Hepatocyte (in vitro differentiated cells): ENCODE measurements around the gene CP. TPM values are rescaled to one million over a fixed set of nuclear protein-coding genes. Genes with fewer than 3 reads are reported as not detected.

ENCODE experiments used
- DNase-seq: peaks from one replicate; pipeline ENCODE4 v3.0.0-alpha.2; 2016; ENCODE audit warnings: low spot score
- H2AFZ ChIP-seq: fragments of 200-600 bp; sonication (generic); 2 replicates; pipeline ENCODE4 v1.6.0; 2016; ENCODE audit warnings: antibody characterized with exemption, mild to moderate bottlenecking
- H3K27ac ChIP-seq: fragments of 200-600 bp; sonication (generic); 2 replicates; pipeline ENCODE4 v1.5.1; 2016; ENCODE audit warnings: mild to moderate bottlenecking
- H3K27me3 ChIP-seq: fragments of 200-600 bp; sonication (generic); 2 replicates; pipeline ENCODE4 v1.6.1; 2016
- H3K36me3 ChIP-seq: fragments of 200-600 bp; sonication (generic); replicated peaks from 2 replicates; pipeline ENCODE4 v1.5.1; 2016; ENCODE audit warnings: low read depth; ENCODE audit not compliant: insufficient read depth
- H3K4me1 ChIP-seq: fragments of 200-600 bp; sonication (generic); 2 replicates; pipeline ENCODE4 v1.5.1; 2016; ENCODE audit warnings: mild to moderate bottlenecking, moderate library complexity; ENCODE audit not compliant: insufficient read depth
- H3K4me2 ChIP-seq: fragments of 200-600 bp; sonication (generic); 2 replicates; pipeline ENCODE4 v1.6.0; 2016
- H3K4me3 ChIP-seq: fragments of 200-600 bp; sonication (generic); 2 replicates; pipeline ENCODE4 v1.5.1; 2016; ENCODE audit warnings: mild to moderate bottlenecking
- H3K79me2 ChIP-seq: fragments of 200-600 bp; sonication (generic); 2 replicates; pipeline ENCODE4 v1.6.0; 2017; ENCODE audit warnings: mild to moderate bottlenecking
- H3K9me2 ChIP-seq: fragments of 200-600 bp; sonication (generic); replicated peaks from 2 replicates; pipeline ENCODE4 v1.6.0; 2017; ENCODE audit warnings: mild to moderate bottlenecking; ENCODE audit not compliant: insufficient read depth
- H3K9me3 ChIP-seq: fragments of 200-600 bp; sonication (generic); 2 replicates; pipeline ENCODE4 v1.5.1; 2016; ENCODE audit warnings: low read depth, mild to moderate bottlenecking
- H4K20me1 ChIP-seq: fragments of 200-600 bp; sonication (generic); 2 replicates; pipeline ENCODE4 v1.6.0; 2016; ENCODE audit warnings: mild to moderate bottlenecking; ENCODE audit not compliant: insufficient read depth, poor library complexity, severe bottlenecking
- CTCF ChIP-seq: fragments of 200-600 bp; sonication (generic); IDR thresholded peaks from 2 replicates; pipeline ENCODE4 v1.5.1; 2016; ENCODE audit warnings: antibody characterized with exemption, mild to moderate bottlenecking; ENCODE audit not compliant: poor library complexity
- EZH2 ChIP-seq: fragments of 200-600 bp; sonication (generic); IDR thresholded peaks from 2 replicates; pipeline ENCODE4 v1.6.1; 2016; ENCODE audit warnings: antibody characterized with exemption, mild to moderate bottlenecking, borderline replicate concordance
- EZH2phosphoT487 ChIP-seq: fragments of 200-600 bp; sonication (generic); IDR thresholded peaks from one replicate; pipeline ENCODE4 v1.6.1; 2018; ENCODE audit warnings: antibody characterized with exemption, mild to moderate bottlenecking, low read depth, moderate library complexity; ENCODE audit not compliant: unreplicated experiment, severe bottlenecking
- WGBS: methylation state at CpG from one replicate; pipeline ENCODE4 v1.1.6; 2016; ENCODE audit warnings: low lambda C conversion rate; ENCODE audit errors: missing lambda C conversion rate; 5-methylcytosine and 5-hydroxymethylcytosine counted together
- polyA plus RNA-seq: library from polyadenylated mRNA; unstranded; fragments of >200 nt; fragmentation: Nextera tagmentation; extraction: Ambion mirVana; gene quantifications from 2 replicates; pipeline ENCODE4 v1.2.1, GENCODE V29; 2016
- total RNA-seq: library from RNA; depleted of rRNA; stranded (reverse); fragments of >200 nt; gene quantifications from 2 replicates; pipeline ENCODE4 v1.2.3, GENCODE V29; 2014

Gene CP
- total and polyA plus RNA-seq, 2 experiments from 2014 or later = 6.5 to 26.4 TPM

- H3K4me2 ChIP-seq = peak overlapping the region; percentile 49
- no peak overlapping the region for H2AFZ ChIP-seq
- peak overlapping the region; percentile 36 for H3K27ac ChIP-seq
- H3K27me3 ChIP-seq = no peaks in the 10 kb centered on the region
- H3K4me1 ChIP-seq = peaks cover 15% of the 10 kb centered on the region
- 43% methylated on average over 1 of the region's 1 CpG for WGBS
- no peaks in the 10 kb centered on the region for H3K79me2 ChIP-seq
- H3K9me3 ChIP-seq = no peaks in the 10 kb centered on the region
- no peak overlapping the region for H3K4me3 ChIP-seq
- H3K36me3 ChIP-seq = no peaks in the 10 kb centered on the region
- no peak for TF ChIP-seq EZH2phosphoT487
- TF ChIP-seq CTCF = no peak
- TF ChIP-seq EZH2 = no peak
- peak; percentile 40 for DNase-seq
- no peaks in the 10 kb centered on the region for H3K9me2 ChIP-seq
- H4K20me1 ChIP-seq = no peaks in the 10 kb centered on the region
These were observed 6.9 kb downstream of the CP start for GRCh38 chr3:149214702-149215101.

GRCh38 chr3:149212386-149212785 lies 9.2 kb downstream of the CP start:
- Histone ChIP-seq H3K4me3 (no peak overlapping the region), H4K20me1 (no peaks in the 10 kb centered on the region), H3K9me3 (no peaks in the 10 kb centered on the region), H2AFZ (no peak overlapping the region), H3K27me3 (no peaks in the 10 kb centered on the region), H3K27ac (no peak overlapping the region), H3K4me2 (no peak overlapping the region), H3K9me2 (no peaks in the 10 kb centered on the region), H3K4me1 (peaks cover 15% of the 10 kb centered on the region), H3K36me3 (no peaks in the 10 kb centered on the region), H3K79me2 (no peaks in the 10 kb centered on the region)
- DNase-seq = no peak
- TF ChIP-seq CTCF (no peak), EZH2phosphoT487 (no peak), EZH2 (no peak)
- 57% methylated on average over 1 of the region's 1 CpG for WGBS

- Histone ChIP-seq H3K9me2 (no peaks in the 10 kb centered on the region), H4K20me1 (no peaks in the 10 kb centered on the region), H3K4me1 (no peaks in the 10 kb centered on the region), H3K36me3 (no peaks in the 10 kb centered on the region), H3K27ac (no peak overlapping the region), H3K9me3 (no peaks in the 10 kb centered on the region), H3K4me3 (no peak overlapping the region), H2AFZ (no peak overlapping the region), H3K79me2 (no peaks in the 10 kb centered on the region), H3K4me2 (no peak overlapping the region), H3K27me3 (no peaks in the 10 kb centered on the region)
- DNase-seq = no peak
- TF ChIP-seq EZH2 = no peak
- no peak for TF ChIP-seq EZH2phosphoT487
- no peak for TF ChIP-seq CTCF
- 81% methylated on average over 4 of the region's 4 CpGs for WGBS
These were observed 12.2 kb downstream of the CP start for GRCh38 chr3:149209431-149209830.

- DNase-seq = no peak
- WGBS = 93% methylated on average over 2 of the region's 2 CpGs
- no peak overlapping the region for H2AFZ ChIP-seq
These were observed 14.2 kb downstream of the CP start for GRCh38 chr3:149207475-149207874.

More at GRCh38 chr3:149207475-149207874, 14.2 kb downstream of the CP start:
- no peaks in the 10 kb centered on the region for H4K20me1 ChIP-seq
- H3K27ac ChIP-seq = no peak overlapping the region
- no peaks in the 10 kb centered on the region for H3K27me3 ChIP-seq
- H3K9me3 ChIP-seq = no peaks in the 10 kb centered on the region
- no peak overlapping the region for H3K4me3 ChIP-seq
- no peaks in the 10 kb centered on the region for H3K9me2 ChIP-seq
- H3K4me1 ChIP-seq = no peaks in the 10 kb centered on the region
- no peaks in the 10 kb centered on the region for H3K79me2 ChIP-seq
- TF ChIP-seq CTCF (no peak), EZH2 (no peak), EZH2phosphoT487 (no peak)
- H3K36me3 ChIP-seq = no peaks in the 10 kb centered on the region
- H3K4me2 ChIP-seq = no peak overlapping the region
